Measurements from ENCODE around the gene KDELR3. TPM values are rescaled to one million over a fixed set of nuclear protein-coding genes. Genes with fewer than 3 reads are reported as not detected.

KDELR3 gene
- total RNA-seq, 4 donors from 2014 or later = 3.5 to 12.9 (median 7.0) TPM

GRCh38 chr22:38479096-38479837 lies 11.4 kb downstream of the KDELR3 start:
- Histone ChIP-seq H3K4me3 (no peak overlapping the region), H3K4me1 (peaks cover 3 to 20% (median 7%) of the 10 kb centered on the region in 4 donors), H3K9me3 (no peaks in the 10 kb centered on the region), H3K36me3 (peaks cover 21 to 50% (median 42%) of the 10 kb centered on the region in 4 donors), H3K27me3 (no peaks in the 10 kb centered on the region), H3K27ac (replicated peaks in 1 of 4) (peak overlapping the region in 2 of 4 donors; percentile 6 to 25)
- intact Hi-C loops (cut with DNase I) = no loop called here
- 72% methylated on average over 7 of the region's 7 CpGs for WGBS
- DNase-seq (ENCODE audit: extremely low spot score) = no peak
- TF ChIP-seq CTCF (IDR thresholded peaks at IDR 0.05) (no peak), POLR2AphosphoS5 (IDR thresholded peaks at IDR 0.05) (peak in 1 of 2 donors; percentile 57)

GRCh38 chr22:38481162-38481870 lies 13.4 kb downstream of the KDELR3 start:
- no peak for DNase-seq (ENCODE audit: extremely low spot score)
- H3K4me1 ChIP-seq = peaks cover 7 to 25% (median 8%) of the 10 kb centered on the region in 4 donors
- H3K36me3 ChIP-seq = peaks cover 42 to 71% (median 63%) of the 10 kb centered on the region in 4 donors
- H3K4me3 ChIP-seq = no peak overlapping the region
- peak overlapping the region in 2 of 4 donors; percentile 4 to 6 for H3K27ac ChIP-seq (replicated peaks in 1 of 4)
- H3K9me3 ChIP-seq = no peaks in the 10 kb centered on the region
- 90% methylated on average over 3 of the region's 3 CpGs for WGBS
- TF ChIP-seq POLR2AphosphoS5 (IDR thresholded peaks at IDR 0.05) (peak in 1 of 2 donors; percentile 31), EP300 (IDR thresholded peaks at IDR 0.05) (no peak)
- H3K27me3 ChIP-seq = no peaks in the 10 kb centered on the region
- intact Hi-C loops (cut with DNase I) = no loop called here

- no peak overlapping the region for H3K27ac ChIP-seq (replicated peaks in 1 of 4)
- no peaks in the 10 kb centered on the region for H3K9me3 ChIP-seq
- no peak overlapping the region for H3K4me3 ChIP-seq
- 92% methylated on average over 8 of the region's 8 CpGs for WGBS
- no peaks in the 10 kb centered on the region for H3K27me3 ChIP-seq
- intact Hi-C loops (cut with DNase I) = no loop called here
- TF ChIP-seq POLR2AphosphoS5 (IDR thresholded peaks at IDR 0.05) = peak in 1 of 2 donors; percentile 17
- TF ChIP-seq CTCF (IDR thresholded peaks at IDR 0.05) = no peak
- no peak for TF ChIP-seq POLR2A (IDR thresholded peaks at IDR 0.05; ENCODE audit: low read depth)
- TF ChIP-seq EP300 (IDR thresholded peaks at IDR 0.05) = no peak
- H3K36me3 ChIP-seq = peaks cover 48 to 77% (median 69%) of the 10 kb centered on the region in 4 donors
- peaks cover 7 to 25% (median 12%) of the 10 kb centered on the region in 4 donors for H3K4me1 ChIP-seq
- DNase-seq (ENCODE audit: extremely low spot score) = no peak
These were observed 14.0 kb downstream of the KDELR3 start for GRCh38 chr22:38481871-38482332.

- Histone ChIP-seq H3K27ac (replicated peaks in 1 of 4) (no peak overlapping the region), H3K4me1 (peaks cover 7 to 30% (median 19%) of the 10 kb centered on the region in 4 donors), H3K9me3 (no peaks in the 10 kb centered on the region), H3K4me3 (no peak overlapping the region), H3K36me3 (peaks cover 56 to 86% (median 78%) of the 10 kb centered on the region in 4 donors), H3K27me3 (no peaks in the 10 kb centered on the region)
- peak in 1 of 2 donors; percentile 38 for TF ChIP-seq POLR2AphosphoS5 (IDR thresholded peaks at IDR 0.05)
- TF ChIP-seq POLR2A (IDR thresholded peaks at IDR 0.05; ENCODE audit: low read depth) = no peak
- 97% methylated on average over 6 of the region's 6 CpGs for WGBS
- intact Hi-C loops (cut with DNase I) = no loop called here
- no peak for DNase-seq (ENCODE audit: extremely low spot score)
These were observed 14.9 kb downstream of the KDELR3 start for GRCh38 chr22:38482662-38483308.

- peaks cover 69 to 100% (median 92%) of the 10 kb centered on the region in 4 donors for H3K36me3 ChIP-seq
- H3K9me3 ChIP-seq = no peaks in the 10 kb centered on the region
- 48% methylated on average over 1 of the region's 1 CpG for WGBS
- DNase-seq (ENCODE audit: extremely low spot score) = no peak
- no peaks in the 10 kb centered on the region for H3K27me3 ChIP-seq
- no peak overlapping the region for H3K4me3 ChIP-seq
- no peak overlapping the region for H3K27ac ChIP-seq (replicated peaks in 1 of 4)
- peaks cover 7 to 36% (median 25%) of the 10 kb centered on the region in 4 donors for H3K4me1 ChIP-seq
- peak in 1 of 2 donors; percentile 24 for TF ChIP-seq POLR2AphosphoS5 (IDR thresholded peaks at IDR 0.05)
- no peak for TF ChIP-seq POLR2A (IDR thresholded peaks at IDR 0.05; ENCODE audit: low read depth)
- intact Hi-C loops (cut with DNase I) = no loop called here
These were observed 16.3 kb downstream of the KDELR3 start for GRCh38 chr22:38484244-38484643.

All from esophagus muscularis mucosa (tissue), 4 donors.